Measurements from ENCODE around the gene NUDT14. TPM values are rescaled to one million over a fixed set of nuclear protein-coding genes. Genes with fewer than 3 reads are reported as not detected.

The NUDT14 gene
- total RNA-seq, 1 experiment from 2014 or later = 18.0 TPM

GRCh38 chr14:105135700-105136395 is 45.3 kb downstream of the NUDT14 start:
- no peak for DNase-seq (ENCODE audit: low spot score)

GRCh38 chr14:105132921-105133654 is 48.0 kb downstream of the NUDT14 start:
- no peak for DNase-seq (ENCODE audit: low spot score)

DNA sequence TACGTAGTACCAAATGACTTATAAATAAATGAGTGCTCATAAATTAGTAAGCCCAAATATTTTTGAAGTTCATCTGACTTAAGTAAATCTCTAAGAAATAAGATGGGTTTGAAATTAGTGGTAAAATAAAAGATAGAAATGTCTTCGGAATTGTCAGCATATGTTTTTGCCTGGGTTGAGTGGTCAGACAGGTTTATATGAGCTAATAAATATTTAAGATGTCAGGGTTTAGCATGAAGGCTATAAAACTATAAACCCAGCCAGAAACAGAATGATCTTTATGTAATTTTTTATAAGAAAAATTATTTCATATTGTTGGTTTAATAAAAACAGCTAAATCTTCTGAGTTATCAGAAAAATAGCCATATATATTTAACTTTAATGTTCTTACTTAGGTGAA is 49.9 kb downstream of the NUDT14 start:
- DNase-seq (ENCODE audit: low spot score) = no peak

GRCh38 chr14:105128059-105128458 is 53.1 kb downstream of the NUDT14 start:
- DNase-seq (ENCODE audit: low spot score) = no peak

GRCh38 chr14:105126981-105127329 is 54.2 kb downstream of the NUDT14 start:
- no peak for DNase-seq (ENCODE audit: low spot score)

GRCh38 chr14:105126126-105126980 is 54.8 kb downstream of the NUDT14 start:
- no peak for DNase-seq (ENCODE audit: low spot score)

DNA sequence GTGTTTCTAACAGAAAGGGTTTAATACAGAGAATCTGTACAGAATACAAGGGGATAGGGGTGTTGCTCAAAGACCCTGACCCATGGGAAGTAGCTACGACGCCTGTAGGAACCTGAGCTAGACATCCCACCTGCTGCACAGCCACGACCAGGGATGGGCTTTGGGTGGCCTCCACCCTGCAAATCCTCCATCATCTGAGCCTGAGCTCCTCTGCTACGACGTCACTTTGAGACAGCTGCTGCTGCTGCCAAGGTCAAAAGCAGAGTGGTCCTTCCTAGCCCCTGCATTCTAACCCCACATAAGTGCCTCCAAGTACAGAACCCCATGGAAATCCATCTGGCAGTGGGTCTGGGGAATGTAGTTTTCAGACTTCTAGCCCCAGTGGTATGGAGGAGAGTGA is 56.3 kb downstream of the NUDT14 start:
- DNase-seq (ENCODE audit: low spot score) = no peak

DNA sequence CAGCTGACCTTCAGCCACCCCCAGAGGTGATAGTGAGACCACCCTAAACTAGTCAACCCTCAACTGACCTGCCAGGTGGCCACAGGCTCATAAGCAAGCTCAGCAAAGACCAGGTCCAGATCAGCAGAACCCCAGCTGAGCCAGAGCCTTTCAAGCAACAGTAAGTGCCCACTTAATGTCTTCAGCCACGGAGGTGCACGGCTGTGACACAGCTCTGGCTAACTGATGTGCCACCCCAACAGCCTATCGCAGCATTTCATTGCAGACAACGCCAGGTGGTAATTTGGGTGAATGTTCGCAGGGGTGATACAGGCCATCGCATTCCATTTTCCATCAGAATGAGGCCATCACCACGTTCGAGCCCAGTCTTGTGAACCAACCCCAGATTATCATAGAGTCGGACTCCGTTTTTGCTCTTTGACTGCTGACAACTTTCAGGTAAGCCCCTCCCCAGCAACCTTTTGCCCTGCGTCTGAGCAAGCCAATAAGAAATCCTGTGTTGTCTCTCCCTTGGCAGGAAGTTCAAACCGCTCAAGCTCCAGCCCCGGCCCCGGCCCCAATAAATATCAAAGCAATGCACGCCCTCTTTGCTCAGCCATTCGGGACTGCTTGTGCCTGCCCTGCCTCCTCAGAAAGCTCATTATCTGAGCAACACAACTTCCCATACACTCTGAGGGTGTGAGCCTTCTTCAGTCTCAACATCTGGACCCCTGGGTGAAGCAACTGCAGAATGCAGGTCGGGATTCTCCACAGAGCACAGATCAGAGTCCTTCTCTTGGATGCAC is 56.9 kb downstream of the NUDT14 start:
- no peak for DNase-seq (ENCODE audit: low spot score)

DNA sequence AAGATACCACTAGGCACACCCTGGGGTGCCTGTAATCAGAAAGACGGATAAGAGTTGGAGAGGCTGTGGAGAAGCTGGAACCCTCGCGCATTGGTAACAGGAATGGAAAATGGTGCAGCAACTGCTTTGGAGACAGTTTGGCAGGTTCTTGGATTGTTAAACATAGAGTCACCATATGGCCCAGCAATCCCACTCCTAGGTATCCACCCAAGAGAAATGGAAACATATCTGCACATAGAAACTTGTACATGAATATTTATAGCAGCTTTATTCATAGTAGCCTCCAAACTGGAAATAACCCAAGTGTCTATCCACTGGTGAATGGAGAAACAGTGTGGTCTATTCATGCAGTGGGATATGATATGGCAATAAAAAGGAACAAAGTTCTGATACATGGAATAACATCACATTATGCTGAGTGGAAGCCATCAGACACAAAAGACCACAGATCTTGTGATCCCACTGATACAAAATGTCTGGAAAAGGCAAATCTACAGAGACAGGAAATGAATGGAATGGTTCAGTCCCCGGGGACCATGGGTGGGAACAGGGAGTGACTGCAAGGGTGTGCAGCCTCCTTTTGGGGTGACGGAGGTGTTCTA is 57.9 kb downstream of the NUDT14 start:
- no peak for DNase-seq (ENCODE audit: low spot score)

Other genes with a start within 250 kb of the NUDT14 start
- 4.4 and 5.2 TPM in 2 replicates for gene AHNAK2, start 202.9 kb downstream of the NUDT14 start, total RNA-seq (2014; rRNA removed; shearing (Covaris generic))
- 2.4 and 4.4 TPM in 2 replicates for gene CLBA1, start 195.5 kb downstream of the NUDT14 start, total RNA-seq (2014; rRNA removed; shearing (Covaris generic))
- gene CDCA4, start 160.2 kb downstream of the NUDT14 start, total RNA-seq (2014; rRNA removed; shearing (Covaris generic)) = 42.8 and 46.1 TPM in 2 replicates
- gene GPR132, start 115.9 kb downstream of the NUDT14 start, total RNA-seq (2014; rRNA removed; shearing (Covaris generic)) = 0.10 TPM in 1 of 2 replicates, not detected in the other
- gene JAG2, start 12.5 kb downstream of the NUDT14 start, total RNA-seq (2014; rRNA removed; shearing (Covaris generic)) = 0.48 TPM in 1 of 2 replicates, not detected in the other
- 16.8 and 19.4 TPM in 2 replicates for gene BTBD6, start 67.2 kb upstream of the NUDT14 start, total RNA-seq (2014; rRNA removed; shearing (Covaris generic))
- gene BRF1, start 119.7 kb upstream of the NUDT14 start, total RNA-seq (2014; rRNA removed; shearing (Covaris generic)) = 12.6 and 13.6 TPM in 2 replicates
- gene PACS2, start 133.4 kb upstream of the NUDT14 start, total RNA-seq (2014; rRNA removed; shearing (Covaris generic)) = 12.6 and 14.4 TPM in 2 replicates
- 0.04 TPM in 1 of 2 replicates, not detected in the other for gene TEX22, start 217.2 kb upstream of the NUDT14 start, total RNA-seq (2014; rRNA removed; shearing (Covaris generic))
- 17.2 and 24.0 TPM in 2 replicates for gene MTA1, start 238.5 kb upstream of the NUDT14 start, total RNA-seq (2014; rRNA removed; shearing (Covaris generic))